ENCODE data around the gene NMNAT2. TPM values are rescaled to one million over a fixed set of nuclear protein-coding genes. Genes with fewer than 3 reads are reported as not detected.

The NMNAT2 gene
- total and polyA plus RNA-seq, 2 of the 13 experiments (the other 11 are each of a cell fraction or from before 2014, with no cell fraction given) = not detected

GRCh38 chr1:183349201-183349711 is 68.9 kb downstream of the NMNAT2 start (continued):
- no peak for TF ChIP-seq ZNF75D (CRISPR knock-in tag; IDR thresholded peaks at IDR 0.05; ENCODE audit: borderline replicate concordance)

- no TSS peak for BruUV-seq (replicated peaks)
- no peak overlapping the region for H3K27ac ChIP-seq (ENCODE audit: extremely low read length, insufficient read depth, low read length)
- H3K79me2 ChIP-seq (ENCODE audit: insufficient read depth, low read length) = no peaks in the 10 kb centered on the region
- intact Hi-C loops (cut with micrococcal nuclease; ENCODE audit: unreplicated experiment) = no loop called here
- H3K4me1 ChIP-seq (ENCODE audit: insufficient read depth, low read length) = no peaks in the 10 kb centered on the region
- H3K27me3 ChIP-seq (ENCODE audit: control insufficient read depth in 1 of 2, insufficient read depth in 2 of 2, low read length in 2 of 2) = peaks cover 0 to 9% of the 10 kb centered on the region in 2 experiments; a peak in 1 of 5 replicates
- CTCF ChIA-PET (ENCODE audit: low intra/inter-chr PET ratio, low total read pairs) = no interaction called here
- ATAC-seq (no peak), DNase-seq (ENCODE audit: low spot score) (no peak), FAIRE-seq (no peak)
- no peaks in the 10 kb centered on the region for H3K9me3 ChIP-seq (ENCODE audit: low read length)
- no peak overlapping the region for H3K4me2 ChIP-seq (ENCODE audit: low read depth, low read length)
- WGBS (ENCODE audit: low lambda C conversion rate) = 6% methylated on average over 8 of the region's 8 CpGs
- no peak overlapping the region for H2AFZ ChIP-seq (ENCODE audit: low read length)
- H3K36me3 ChIP-seq (replicated peaks in 1 of 2; ENCODE audit: control insufficient read depth in 1 of 2, insufficient read depth in 2 of 2, low read length in 2 of 2) = no peaks in the 10 kb centered on the region
- no peak overlapping the region for H3K9ac ChIP-seq (ENCODE audit: insufficient read depth, low read depth, low read length)
- H3K4me3 ChIP-seq (replicated peaks in 1 of 3; ENCODE audit: insufficient read depth in 1 of 3, low read depth in 2 of 3, low read length in 3 of 3) = no peak overlapping the region
- in situ Hi-C loops (cut with HindIII; ENCODE audit: extremely low pct_ligation_motif_present, low pct_unique_long_range_greater_than_20kb) = no loop called here
- POLR2A ChIA-PET = no interaction called here
- no peaks in the 10 kb centered on the region for H4K20me1 ChIP-seq (ENCODE audit: insufficient read depth, low read length)
- TF ChIP-seq ZBTB4 (CRISPR knock-in tag; IDR thresholded peaks at IDR 0.05; ENCODE audit: borderline replicate concordance) (no peak), TRIM24 (CRISPR knock-in tag; IDR thresholded peaks at IDR 0.05) (no peak), GZF1 (CRISPR knock-in tag; IDR thresholded peaks at IDR 0.05) (no peak), CBX5 (CRISPR knock-in tag; IDR thresholded peaks at IDR 0.05; ENCODE audit: borderline replicate concordance) (no peak), SP5 (CRISPR knock-in tag; IDR thresholded peaks at IDR 0.05; ENCODE audit: borderline replicate concordance, low read depth) (no peak), ZNF503 (CRISPR knock-in tag; IDR thresholded peaks at IDR 0.05) (no peak), ZNF747 (CRISPR knock-in tag; IDR thresholded peaks at IDR 0.05; ENCODE audit: borderline replicate concordance) (no peak), ETV6 (CRISPR knock-in tag; conservative IDR thresholded peaks at IDR 0.05) (no peak), ZNF44 (CRISPR knock-in tag; IDR thresholded peaks at IDR 0.05) (no peak), ZNF496 (CRISPR knock-in tag; IDR thresholded peaks at IDR 0.05; ENCODE audit: insufficient replicate concordance) (no peak)
Measured at GRCh38 chr1:183346276-183346732, 71.9 kb downstream of the NMNAT2 start.

Data from HepG2 (cell line).